Ascending aorta (tissue), 2 donors: ENCODE measurements around the gene DUSP7. TPM values are rescaled to one million over a fixed set of nuclear protein-coding genes. Genes with fewer than 3 reads are reported as not detected.
A peak's percentile ranks its signal among the peaks of the same experiment; 100 is the strongest.

Experiments
- DNase-seq, 2 donors: peaks; one replicate each; pipeline ENCODE4 v3.0.0-alpha.2; 2019; ENCODE audit warnings: low spot score in 2 of 2
- H3K27ac ChIP-seq, 2 donors: fragments of 200-600 bp; sonication (generic); one replicate each; pipeline ENCODE4 v1.5.1; 2016 to 2017; ENCODE audit warnings: mild to moderate bottlenecking in 1 of 2
- H3K27me3 ChIP-seq: fragments of 200-600 bp; sonication (generic); one replicate; pipeline ENCODE4 v1.5.1; 2017
- H3K36me3 ChIP-seq, 2 donors: fragments of 200-600 bp; sonication (generic); one replicate each; pipeline ENCODE4 v1.5.1; 2016
- H3K4me1 ChIP-seq, 2 donors: fragments of 200-600 bp; sonication (generic); one replicate each; pipeline ENCODE4 v1.5.1; 2016 to 2017; ENCODE audit warnings: mild to moderate bottlenecking in 1 of 2
- H3K4me3 ChIP-seq, 2 donors: fragments of 200-600 bp; sonication (generic); one replicate each; pipeline ENCODE4 v1.5.1; 2016 to 2017; ENCODE audit warnings: mild to moderate bottlenecking in 1 of 2
- H3K9me3 ChIP-seq, 2 donors: fragments of 200-600 bp; sonication (generic); one replicate each; pipeline ENCODE4 v1.5.1; 2016
- intact Hi-C: fragments of 100-400 bp; cut with DNase I; formaldehyde crosslinking; loops from one replicate; pipeline ENCODE4 v1.15.1; 2023
- total RNA-seq: library from RNA; depleted of rRNA; stranded (reverse); fragments of >200 nt; gene quantifications from one replicate; pipeline ENCODE4 v1.1.0, GENCODE V29; 2016
- TF ChIP-seq, protein P1 (sequence below), 3 experiments: fragments of 200-600 bp in 2 of 3; fragments of 450-650 bp in 1 of 3; sonication (generic) in 2 of 3; IDR thresholded peaks; one replicate each; pipeline ENCODE4 v1.5.1; 2016 to 2019; ENCODE audit warnings: antibody characterized with exemption in 3 of 3, mild to moderate bottlenecking in 1 of 3, moderate library complexity in 1 of 3

The DUSP7 gene, protein sequence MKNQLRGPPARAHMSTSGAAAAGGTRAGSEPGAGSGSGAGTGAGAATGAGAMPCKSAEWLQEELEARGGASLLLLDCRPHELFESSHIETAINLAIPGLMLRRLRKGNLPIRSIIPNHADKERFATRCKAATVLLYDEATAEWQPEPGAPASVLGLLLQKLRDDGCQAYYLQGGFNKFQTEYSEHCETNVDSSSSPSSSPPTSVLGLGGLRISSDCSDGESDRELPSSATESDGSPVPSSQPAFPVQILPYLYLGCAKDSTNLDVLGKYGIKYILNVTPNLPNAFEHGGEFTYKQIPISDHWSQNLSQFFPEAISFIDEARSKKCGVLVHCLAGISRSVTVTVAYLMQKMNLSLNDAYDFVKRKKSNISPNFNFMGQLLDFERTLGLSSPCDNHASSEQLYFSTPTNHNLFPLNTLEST
- total RNA-seq, result 76.5 TPM

DNA sequence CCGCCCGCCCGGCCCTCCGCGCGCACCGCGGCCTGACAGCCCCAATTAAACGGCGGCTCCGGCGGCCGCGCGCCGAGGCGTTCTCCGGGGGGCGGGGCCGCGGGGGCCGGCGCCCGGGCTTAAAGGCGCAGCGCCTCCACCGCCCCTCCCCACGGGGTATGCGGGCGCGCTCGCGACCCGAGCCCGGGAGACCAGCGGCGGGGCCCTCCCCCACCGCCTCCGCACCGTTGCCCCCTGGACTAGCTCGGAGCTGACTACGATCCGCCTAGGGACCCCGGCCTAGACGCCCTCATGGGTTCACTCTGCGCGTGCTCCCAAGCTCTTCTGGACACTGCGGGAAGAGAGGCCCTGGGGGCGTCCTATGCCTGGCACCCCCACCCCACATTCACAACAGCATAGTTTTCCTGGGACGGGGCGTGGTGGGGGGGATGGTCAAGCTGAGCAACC is at the start of gene DUSP7:
Gene DUSP7 (minus strand): TSS at position 51 of the 447 bp plus-strand sequence. CDS start 205 bp downstream, outside the sequence.
- H3K4me1 ChIP-seq, result peaks cover 22 to 38% of the 10 kb centered on the region in 2 donors
- H3K36me3 ChIP-seq, result peaks cover 17 to 19% of the 10 kb centered on the region in 2 donors
- no peaks in the 10 kb centered on the region for H3K9me3 ChIP-seq
- TF ChIP-seq, protein P1, sequence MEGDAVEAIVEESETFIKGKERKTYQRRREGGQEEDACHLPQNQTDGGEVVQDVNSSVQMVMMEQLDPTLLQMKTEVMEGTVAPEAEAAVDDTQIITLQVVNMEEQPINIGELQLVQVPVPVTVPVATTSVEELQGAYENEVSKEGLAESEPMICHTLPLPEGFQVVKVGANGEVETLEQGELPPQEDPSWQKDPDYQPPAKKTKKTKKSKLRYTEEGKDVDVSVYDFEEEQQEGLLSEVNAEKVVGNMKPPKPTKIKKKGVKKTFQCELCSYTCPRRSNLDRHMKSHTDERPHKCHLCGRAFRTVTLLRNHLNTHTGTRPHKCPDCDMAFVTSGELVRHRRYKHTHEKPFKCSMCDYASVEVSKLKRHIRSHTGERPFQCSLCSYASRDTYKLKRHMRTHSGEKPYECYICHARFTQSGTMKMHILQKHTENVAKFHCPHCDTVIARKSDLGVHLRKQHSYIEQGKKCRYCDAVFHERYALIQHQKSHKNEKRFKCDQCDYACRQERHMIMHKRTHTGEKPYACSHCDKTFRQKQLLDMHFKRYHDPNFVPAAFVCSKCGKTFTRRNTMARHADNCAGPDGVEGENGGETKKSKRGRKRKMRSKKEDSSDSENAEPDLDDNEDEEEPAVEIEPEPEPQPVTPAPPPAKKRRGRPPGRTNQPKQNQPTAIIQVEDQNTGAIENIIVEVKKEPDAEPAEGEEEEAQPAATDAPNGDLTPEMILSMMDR (IDR thresholded peaks at IDR 0.05), result no peak
- H3K27me3 ChIP-seq, result no peaks in the 10 kb centered on the region
- intact Hi-C loops, result loop anchor here (2.0 to 10.0 kb wide), 3 partner anchors 88 to 218 kb away; partner anchors contain the start of genes PARP3 and WDR82
- no peak for DNase-seq
- H3K4me3 ChIP-seq, result peak within 1 kb of the TSS; percentile 69 to 95
- peak within 1 kb of the TSS; percentile 93 to 94 for H3K27ac ChIP-seq

DNA sequence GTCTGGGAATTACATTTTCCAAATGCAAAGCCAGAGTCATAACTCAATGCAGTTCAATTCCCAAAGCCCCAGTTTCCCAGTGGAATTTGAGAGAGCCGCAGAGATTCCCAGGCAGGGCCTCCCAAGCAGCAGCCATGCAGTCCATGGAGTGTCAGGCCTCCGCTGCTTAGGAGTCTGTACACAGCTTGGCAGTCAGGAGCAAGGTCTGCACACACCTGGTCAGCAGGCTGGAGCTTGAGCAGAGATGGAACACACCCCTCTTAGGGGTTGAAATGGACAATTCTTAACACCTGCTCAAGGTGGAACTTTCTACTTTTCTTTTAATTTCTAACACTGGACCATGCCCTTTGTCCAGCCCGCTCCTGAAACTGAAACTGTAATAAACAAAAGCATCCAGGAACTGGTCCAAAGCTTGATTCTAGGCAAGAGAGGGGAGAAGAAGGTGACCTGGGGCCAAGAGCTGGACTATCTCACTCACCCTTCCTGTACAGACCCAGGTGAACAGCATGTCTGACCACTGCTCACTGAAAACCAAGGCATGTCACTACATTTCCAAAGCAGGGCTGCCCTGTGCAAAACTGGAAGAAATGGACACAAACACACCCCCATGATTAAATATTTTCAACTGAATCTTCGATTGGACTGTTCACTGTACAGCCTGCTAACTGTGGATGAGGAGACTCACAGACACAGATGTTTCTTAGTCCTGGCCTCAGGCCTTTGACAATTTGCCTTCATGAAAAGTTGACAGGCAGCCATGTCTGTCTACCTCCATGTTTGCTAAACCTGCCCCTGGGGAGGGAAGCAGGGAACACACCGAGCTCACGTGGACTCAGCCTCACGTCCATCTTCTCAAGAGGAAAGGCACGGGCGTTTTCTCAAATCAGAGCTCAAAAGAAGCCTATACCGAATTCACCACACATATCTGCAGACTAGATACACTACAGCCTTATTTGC is 48.6 kb upstream of the DUSP7 start:
- no peak for DNase-seq
- intact Hi-C loops, result no loop called here

DNA sequence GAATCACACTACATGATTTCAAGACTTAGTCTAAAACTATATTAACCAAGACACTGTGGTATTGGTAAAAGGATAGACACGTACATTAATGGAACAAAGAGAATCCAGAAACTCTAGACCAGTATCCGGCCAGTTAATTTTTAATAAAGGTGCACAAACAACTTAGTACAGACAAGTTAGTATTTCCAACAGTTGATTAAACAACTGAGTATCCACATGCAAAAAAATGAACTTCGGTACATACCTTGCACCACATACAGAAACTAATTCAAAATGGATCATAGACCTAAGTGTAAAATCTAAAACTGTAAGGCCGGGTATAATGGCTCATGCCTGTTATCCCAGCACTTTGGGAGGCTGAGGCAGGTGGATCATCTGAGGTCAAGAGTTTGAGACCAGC is 46.6 kb upstream of the DUSP7 start:
- H3K9me3 ChIP-seq, result peaks cover 0 to 13% of the 10 kb centered on the region in 2 donors
- H3K36me3 ChIP-seq, result no peaks in the 10 kb centered on the region
- no peaks in the 10 kb centered on the region for H3K4me1 ChIP-seq
- H3K27ac ChIP-seq, result no peak overlapping the region
- intact Hi-C loops, result no loop called here
- TF ChIP-seq, protein P1 (IDR thresholded peaks at IDR 0.05), result no peak
- no peak for DNase-seq
- no peak overlapping the region for H3K4me3 ChIP-seq
- H3K27me3 ChIP-seq, result no peaks in the 10 kb centered on the region

More for the DNA sequence above, 48.6 kb upstream of the DUSP7 start:
- no peak overlapping the region for H3K27ac ChIP-seq
- H3K4me3 ChIP-seq, result no peak overlapping the region
- peaks cover 0 to 13% of the 10 kb centered on the region in 2 donors for H3K9me3 ChIP-seq
- no peaks in the 10 kb centered on the region for H3K27me3 ChIP-seq
- peaks cover 0 to 1% of the 10 kb centered on the region in 2 donors for H3K4me1 ChIP-seq
- no peaks in the 10 kb centered on the region for H3K36me3 ChIP-seq
- TF ChIP-seq, protein P1 (IDR thresholded peaks at IDR 0.05), result no peak

DNA sequence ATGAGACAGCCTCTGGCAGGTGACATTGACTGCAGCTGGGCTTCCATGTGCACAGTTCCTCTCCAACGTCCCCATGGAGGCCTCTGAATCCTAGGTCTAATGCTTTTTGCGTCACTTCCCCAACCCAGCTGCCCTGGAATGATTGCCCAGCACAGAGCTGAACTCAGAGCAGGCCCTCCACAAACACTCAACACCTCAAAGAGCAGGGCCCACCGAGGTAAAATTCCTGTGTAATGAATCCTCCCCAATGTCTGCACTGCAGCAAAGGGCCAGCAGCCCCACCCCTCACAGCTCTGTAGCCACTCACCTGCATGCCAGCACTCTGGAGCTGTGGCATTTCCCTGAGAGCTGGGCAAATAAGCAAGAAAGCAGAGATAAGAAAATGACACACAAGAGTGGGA is 42.6 kb upstream of the DUSP7 start:
- no peaks in the 10 kb centered on the region for H3K36me3 ChIP-seq
- TF ChIP-seq, protein P1 (IDR thresholded peaks at IDR 0.05), result no peak
- DNase-seq, result no peak
- H3K27me3 ChIP-seq, result no peaks in the 10 kb centered on the region
- no peak overlapping the region for H3K4me3 ChIP-seq
- intact Hi-C loops, result no loop called here
- peaks cover 0 to 13% of the 10 kb centered on the region in 2 donors for H3K9me3 ChIP-seq
- no peaks in the 10 kb centered on the region for H3K4me1 ChIP-seq
- H3K27ac ChIP-seq, result no peak overlapping the region

DNA sequence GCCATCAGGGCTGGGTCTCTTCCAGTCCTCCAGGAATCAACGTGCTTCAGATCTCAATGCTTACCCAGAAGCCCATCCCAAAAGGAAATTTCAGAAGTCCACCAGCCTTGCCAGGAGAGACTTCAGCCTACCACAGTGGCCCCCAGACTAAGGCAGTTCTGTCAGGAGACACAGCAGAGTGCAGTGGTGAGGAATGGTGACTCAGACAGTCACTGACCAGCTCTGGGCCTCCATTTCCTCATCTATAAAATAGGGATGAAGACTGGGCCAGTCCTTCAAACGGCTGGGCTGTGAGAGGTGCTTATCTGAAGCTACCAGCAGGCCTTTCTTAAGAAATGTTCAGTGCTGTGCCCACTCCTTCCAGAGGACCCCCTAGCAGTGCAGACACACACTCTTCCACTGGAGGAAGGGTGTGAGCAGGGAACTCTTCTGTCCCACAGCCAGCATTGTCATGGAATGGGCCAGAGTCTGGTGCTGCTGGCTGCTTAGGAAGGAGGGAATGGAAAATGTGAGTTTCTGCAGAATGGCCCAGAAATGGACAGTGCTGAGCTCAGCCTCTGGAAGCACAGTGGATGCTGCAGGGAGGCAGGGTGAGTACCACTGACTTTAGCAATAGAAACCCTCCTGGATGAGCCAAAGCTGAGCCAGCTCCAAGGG is 41.6 kb upstream of the DUSP7 start:
- TF ChIP-seq, protein P1 (IDR thresholded peaks at IDR 0.05), result no peak
- Histone ChIP-seq H3K9me3 (peaks cover 0 to 13% of the 10 kb centered on the region in 2 donors), H3K36me3 (no peaks in the 10 kb centered on the region), H3K27ac (no peak overlapping the region), H3K4me1 (no peaks in the 10 kb centered on the region), H3K27me3 (no peaks in the 10 kb centered on the region), H3K4me3 (no peak overlapping the region)
- DNase-seq, result no peak
- intact Hi-C loops, result no loop called here
